ENCODE measurements around the gene ARMH3.
"Not testable (repeated sequence)": the region's sequence is repeated elsewhere in the genome, so short reads cannot be mapped to it uniquely, and the experiment has no call there.

The ARMH3 gene

DNA sequence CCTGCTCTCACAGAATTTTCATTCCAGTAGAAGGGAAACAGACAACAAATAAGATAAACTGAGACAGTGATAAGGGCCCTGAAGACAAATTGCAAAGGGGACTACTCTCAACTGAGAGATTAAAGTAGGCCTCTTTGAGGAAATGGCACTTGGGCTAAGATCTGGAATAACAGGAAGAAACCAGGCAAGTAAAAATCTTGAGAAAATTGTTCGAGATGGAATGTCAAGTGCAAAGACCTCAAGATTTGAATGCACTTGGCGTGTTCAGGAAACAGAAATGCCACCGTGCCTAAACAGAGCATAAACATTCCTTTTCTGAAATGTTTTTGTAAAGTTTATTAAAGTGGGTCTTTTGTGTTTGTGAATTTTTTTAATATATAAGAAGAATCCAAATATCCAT, 10.7 kb downstream of the ARMH3 start:
- DNase-seq (ENCODE audit: low spot score): no peak

DNA sequence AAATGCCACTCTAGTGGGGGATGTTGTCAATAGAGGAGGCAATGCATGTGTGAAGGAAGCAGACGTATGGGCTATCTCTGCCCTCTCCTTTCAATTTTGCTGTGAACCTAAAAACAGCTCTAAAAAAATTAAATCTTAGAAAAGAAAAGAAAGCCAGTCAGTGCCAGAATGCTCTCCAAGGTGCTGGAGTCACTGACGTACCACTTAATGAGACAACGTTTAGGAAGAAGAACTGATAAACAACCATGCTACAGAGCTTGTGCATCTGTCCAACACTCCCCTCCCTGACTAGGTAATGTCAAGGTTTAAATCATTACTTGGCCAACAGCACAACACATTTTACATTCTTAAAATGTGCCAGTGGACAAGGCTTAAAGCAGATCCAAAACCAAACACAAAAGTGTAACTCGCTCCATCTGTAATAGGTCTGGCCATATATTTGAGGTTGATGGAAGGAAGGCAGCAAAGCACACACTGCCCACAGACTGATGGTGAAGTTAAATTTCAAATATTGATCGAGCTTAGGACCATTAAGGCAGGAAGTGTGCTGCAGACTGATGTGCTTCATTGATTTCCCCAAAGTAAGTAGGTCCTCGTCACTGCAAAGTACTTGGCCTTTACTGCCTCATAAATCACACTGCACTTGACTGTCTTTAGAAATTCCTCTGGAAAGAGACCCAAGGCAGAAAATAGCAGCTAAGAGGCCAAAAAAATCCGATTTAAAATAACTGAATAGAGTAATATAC, 15.5 kb downstream of the ARMH3 start:
- no peak for DNase-seq (ENCODE audit: low spot score)

DNA sequence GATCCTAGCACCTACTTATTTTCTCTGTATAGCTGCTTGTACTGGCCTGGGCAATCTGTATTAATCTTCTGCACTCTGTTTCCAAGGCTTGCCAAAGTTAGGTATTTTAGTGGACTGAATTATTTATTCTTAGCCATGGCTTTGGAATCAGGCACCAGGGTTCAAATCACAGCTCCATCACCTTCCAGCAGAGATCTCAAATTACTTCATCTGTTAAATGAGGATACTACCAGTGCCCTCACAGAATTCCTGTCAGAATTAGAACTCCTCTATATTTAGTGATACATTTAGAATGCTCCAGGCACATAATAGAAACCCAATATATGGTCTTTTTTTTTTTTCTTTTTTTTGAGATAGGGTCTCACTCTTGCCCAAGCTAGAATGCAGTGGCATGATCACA, 17.6 kb downstream of the ARMH3 start:
- no peak for DNase-seq (ENCODE audit: low spot score)

DNA sequence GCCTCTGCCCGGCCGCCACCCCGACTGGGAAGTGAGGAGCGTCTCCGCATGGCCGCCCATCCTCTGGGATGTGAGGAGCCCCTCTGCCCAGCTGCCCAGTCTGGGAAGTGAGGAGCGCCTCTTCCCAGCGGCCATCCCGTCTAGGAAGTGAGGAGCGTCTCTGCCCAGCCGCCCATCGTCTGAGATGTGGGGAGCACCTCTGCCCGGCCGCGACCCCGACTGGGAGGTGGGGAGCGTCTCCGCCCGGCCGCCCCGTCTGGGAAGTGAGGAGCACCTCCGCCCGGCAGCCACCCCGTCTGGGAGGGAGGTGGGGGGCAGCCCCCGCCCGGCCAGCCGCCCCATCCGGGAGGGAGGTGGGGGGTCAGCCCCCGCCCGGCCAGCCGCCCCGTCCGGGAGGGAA, 20.2 kb downstream of the ARMH3 start:
- not testable (repeated sequence) for DNase-seq (ENCODE audit: low spot score)

DNA sequence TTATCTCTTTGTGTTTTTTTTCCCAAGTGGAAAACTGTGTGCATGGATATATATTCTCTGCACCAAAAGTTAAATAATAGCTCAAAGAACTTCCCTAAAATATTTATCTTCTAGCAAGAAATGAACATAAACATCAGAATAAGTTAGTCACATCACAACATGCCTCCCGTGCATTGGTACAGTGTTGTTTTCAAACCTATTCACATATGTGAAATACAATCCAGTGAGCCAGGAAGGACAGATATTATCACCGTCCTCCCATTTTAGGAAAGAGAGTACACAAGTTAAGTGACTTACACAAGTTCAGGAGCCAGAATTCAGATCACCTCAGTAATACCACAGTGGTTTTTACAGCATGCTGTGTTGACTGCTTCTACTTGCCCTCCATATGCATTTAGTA, 22.2 kb downstream of the ARMH3 start:
- no peak for DNase-seq (ENCODE audit: low spot score)

GRCh38 chr10:102027261-102027660, 28.7 kb downstream of the ARMH3 start:
- no peak for DNase-seq (ENCODE audit: low spot score)

DNA sequence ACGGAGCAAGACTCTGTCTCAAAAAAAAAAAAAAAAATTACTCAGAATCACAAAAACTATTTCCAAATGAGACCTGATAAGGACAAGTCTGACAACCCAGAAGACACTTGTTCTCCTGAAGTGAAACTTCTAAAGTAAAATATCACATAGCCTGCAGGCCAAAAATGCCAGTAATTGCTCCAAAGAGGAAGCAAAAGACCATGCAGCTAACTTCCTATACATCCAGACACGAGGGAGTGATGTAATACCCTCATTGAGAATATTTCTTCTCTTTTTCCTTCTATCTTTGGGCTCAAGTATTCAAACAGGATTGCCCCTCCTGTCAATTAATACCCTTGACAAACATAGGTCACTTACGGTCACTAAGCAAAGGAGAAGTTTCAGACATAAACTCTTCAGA, 31.2 kb downstream of the ARMH3 start:
- DNase-seq (ENCODE audit: low spot score): no peak

- no peak for DNase-seq (ENCODE audit: low spot score)
Measured at GRCh38 chr10:102020938-102021337, 35.0 kb downstream of the ARMH3 start.

DNA sequence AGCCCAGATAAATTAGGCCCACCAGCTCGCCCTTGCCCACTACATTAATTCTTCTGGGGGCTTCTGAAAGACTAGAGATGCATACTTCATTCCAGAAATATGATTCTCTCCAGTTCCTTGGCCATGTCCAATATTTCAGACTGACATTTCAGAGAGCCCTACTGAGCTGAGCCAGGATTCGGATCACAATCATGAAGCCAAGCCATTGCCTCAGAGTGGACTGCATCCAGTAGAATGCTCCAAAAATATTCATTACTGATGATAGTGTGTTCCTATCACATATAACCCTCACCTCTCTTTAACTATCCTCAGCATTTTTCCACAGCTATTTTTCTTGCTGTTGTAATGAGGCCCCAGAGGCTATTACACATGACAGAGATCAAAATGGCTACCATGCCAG, 38.7 kb downstream of the ARMH3 start:
- no peak for DNase-seq (ENCODE audit: low spot score)

DNA sequence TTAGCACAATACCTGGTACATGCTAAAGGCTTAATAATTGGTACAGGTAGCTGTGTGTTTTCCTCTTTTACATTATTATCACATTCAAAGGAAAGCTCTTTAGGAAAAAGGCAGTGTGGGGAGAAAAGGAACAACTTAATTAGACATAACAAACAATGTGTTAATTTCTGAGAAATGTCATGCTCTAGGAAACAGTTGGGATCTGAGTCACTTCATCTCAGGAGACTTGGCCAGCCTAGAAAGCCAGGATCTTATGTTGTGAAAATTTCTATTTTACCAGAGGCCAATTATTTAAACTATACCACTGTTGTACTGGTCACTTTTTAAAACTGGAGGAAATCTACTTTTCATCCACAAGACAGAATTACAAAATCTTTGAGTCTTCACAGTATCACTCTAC, 39.6 kb downstream of the ARMH3 start:
- DNase-seq (ENCODE audit: low spot score): no peak

DNA sequence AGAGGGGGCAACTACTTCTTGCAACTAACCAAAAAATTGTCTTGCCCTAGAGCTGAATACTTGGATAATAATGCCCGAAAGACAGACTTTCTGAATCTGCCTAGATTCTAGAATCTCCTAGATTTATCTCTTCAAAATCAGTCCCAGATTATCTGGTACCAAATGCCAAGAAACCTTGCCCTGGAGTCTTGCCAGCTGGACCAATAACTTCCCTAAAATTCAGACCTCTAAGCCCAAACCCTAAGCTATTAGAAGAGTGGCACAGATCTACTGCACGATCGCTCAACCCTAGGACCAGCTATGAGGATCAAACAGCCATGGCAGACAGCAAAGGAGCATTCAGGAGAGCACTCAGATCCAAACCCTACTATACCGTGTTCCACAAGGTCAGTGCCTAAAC, 45.0 kb downstream of the ARMH3 start:
- DNase-seq (ENCODE audit: low spot score): no peak

DNA sequence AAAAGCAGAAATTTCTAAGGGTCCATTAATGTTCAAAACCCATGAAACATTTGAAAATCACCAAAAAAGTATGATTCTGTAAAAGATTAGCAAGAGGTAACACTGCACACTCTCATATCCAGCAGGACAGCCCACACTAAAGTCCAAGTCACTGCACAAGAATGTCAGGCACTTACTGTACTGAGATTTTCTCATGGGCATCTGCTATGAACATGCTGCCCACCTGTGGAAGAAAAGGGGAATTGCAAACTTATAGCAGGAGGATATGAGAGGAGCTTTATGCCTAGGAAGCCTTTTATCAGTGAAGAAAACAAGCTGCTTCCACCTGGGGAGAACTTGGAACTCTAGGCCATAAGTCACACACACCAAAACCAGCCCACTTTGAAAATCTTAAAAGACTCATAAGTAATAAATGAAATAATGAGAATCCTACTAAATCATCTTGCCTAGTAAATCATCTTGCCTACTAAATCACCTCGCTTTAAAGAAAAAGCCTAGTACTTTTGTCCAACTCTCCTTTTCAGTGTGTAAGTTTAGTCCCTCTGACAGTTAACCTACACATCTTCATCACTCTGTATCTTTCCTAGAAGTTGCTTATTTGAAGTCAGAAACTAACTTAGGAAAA, 46.1 kb downstream of the ARMH3 start:
- peak; percentile 78 for DNase-seq (ENCODE audit: low spot score)

GRCh38 chr10:102007796-102008195, 48.2 kb downstream of the ARMH3 start:
- peak; percentile 9 for DNase-seq (ENCODE audit: low spot score)

DNA sequence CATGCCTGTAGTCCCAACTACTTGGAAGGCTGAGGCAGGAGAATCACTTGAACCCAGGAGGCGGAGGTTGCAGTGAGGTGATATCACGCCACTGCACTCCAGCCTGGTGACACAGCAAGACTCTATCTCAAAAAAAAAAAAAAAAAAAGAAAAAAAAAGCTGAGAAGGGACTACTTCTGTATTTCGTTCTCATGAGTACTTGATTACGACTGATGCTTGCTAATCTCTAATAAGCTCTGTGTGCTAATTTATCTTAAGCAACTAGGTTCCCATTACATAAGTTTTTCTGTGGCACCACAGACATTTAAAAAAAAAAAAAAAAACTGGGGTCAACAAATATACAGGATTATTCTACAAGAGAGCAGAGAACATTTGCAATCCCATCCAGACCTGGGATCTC, 48.9 kb downstream of the ARMH3 start:
- DNase-seq (ENCODE audit: low spot score): not testable (repeated sequence)

- DNase-seq (ENCODE audit: low spot score): no peak
Measured at GRCh38 chr10:102004376-102004775, 51.6 kb downstream of the ARMH3 start.

DNA sequence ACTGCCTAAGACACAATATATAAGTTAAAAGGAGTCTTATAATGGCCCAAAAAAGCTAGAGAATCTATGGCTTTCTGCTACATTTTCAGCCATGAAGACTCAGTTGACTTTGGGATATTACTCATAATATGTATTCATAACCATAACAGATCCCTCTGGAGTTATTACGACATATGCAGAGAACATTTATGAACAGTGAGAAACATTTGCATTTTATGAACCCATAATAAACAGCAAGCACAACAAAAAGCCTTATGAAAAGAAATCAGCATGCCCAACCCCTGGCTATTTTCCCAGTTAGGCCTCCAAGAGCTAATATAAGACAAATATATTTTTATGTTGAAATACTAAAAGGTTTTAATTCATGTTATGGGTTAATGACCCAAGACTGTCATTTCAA, 52.4 kb downstream of the ARMH3 start:
- no peak for DNase-seq (ENCODE audit: low spot score)

DNA sequence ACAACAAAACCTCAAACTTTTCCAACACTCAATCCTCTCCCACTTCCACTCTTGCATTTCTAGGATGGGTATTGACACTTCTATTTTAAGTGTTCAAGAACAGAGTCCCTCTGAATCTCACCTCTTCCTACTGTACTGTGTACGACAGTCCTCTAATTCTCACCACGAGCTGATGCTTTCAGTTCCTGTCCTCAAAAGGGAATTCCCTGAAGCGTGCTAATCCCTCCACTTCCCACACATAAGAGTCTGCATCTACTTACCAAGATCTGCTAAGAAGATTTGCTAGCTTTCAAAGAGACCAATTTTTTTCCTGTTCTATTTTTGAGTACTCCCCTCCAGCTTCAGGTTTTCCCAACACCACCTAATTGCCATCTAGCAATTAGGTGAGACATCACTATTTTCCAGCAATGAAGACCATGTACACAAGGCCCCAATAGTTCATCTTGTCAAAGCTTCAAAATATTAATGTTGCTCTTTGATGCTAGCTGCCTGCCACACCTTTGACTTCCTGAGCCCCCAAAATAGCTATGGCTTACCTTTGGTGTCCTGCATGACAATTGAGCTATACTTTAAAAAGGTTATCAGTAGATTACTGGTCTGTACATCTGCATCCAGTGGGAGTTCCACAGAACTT, 54.4 kb downstream of the ARMH3 start:
- DNase-seq (ENCODE audit: low spot score): peak; percentile 47

GRCh38 chr10:101997803-101998202, 58.2 kb downstream of the ARMH3 start:
- no peak for DNase-seq (ENCODE audit: low spot score)

DNA sequence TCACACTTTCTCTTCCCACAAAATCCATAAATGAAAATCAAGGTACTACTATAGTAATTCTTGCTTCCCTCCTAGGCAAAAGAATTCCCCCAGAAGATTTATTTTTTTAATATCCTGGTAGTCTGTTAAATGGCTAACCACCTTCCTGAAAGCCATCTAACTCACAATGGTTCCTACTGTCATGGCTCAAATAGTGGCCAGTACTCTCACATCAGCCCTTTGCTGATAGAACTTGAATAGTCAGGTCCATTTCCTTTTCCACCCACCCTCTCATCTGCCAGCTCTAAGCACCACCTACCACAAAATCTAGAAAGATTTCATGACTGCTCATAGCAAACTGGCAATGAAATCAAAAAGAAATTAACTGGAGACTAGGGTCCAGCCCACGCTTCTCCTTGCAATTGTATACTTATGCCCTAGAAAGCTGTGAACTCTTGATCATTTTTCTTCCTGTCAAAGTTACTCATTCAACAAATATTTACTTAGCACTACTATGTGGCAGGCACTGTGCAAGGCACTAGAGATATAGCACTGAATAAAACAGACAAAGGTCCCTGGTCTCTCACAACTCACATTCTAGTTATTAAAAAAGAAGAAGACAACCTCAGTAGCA, 60.4 kb downstream of the ARMH3 start:
- no peak for DNase-seq (ENCODE audit: low spot score)

DNA sequence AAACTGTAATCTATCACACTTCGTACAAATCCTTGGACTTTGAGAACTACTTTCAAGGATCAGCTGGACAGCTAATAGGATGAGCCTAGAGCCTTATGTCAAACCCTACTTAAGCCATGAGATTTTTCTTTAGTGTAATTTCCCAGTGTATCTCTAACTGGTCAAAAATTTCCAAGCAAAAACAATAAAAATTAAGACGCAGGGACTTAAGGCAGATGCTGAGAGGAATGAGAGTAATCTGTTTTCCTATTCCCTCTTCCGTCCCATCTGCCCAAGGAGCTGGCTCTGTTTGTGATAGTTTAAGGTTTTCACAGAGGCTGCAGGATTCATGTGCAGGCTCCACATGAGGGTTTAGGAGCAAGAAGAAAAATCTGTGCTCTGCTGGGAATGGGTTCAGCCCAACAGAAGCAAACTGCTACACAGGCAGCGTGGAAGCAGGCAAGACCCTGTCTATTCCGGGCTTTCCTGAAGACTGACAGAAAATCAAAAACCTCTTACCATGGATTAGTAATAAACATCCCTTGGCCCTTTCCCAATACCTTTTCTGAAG, 62.2 kb downstream of the ARMH3 start:
- no peak for DNase-seq (ENCODE audit: low spot score)

GRCh38 chr10:101993221-101993620, 62.8 kb downstream of the ARMH3 start:
- DNase-seq (ENCODE audit: low spot score): no peak

DNA sequence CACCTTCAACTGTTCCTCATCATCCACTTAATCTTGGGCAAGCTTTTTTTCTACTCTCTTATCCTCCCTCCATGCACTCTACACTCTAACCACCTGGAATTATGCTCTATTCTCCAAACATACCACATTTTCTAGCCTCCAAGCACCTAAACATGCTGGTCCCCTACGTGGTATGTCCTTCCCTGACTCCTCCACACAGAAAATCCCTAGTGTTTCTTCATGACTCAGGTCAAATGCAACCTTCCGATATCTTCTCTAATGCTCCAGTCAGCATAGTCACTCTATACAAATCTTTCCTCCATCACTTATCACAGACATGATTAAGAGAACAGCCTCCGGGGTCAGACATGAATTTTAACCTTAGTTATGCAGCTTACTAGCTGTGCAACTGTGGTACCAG, 68.8 kb downstream of the ARMH3 start:
- DNase-seq (ENCODE audit: low spot score): no peak

DNA sequence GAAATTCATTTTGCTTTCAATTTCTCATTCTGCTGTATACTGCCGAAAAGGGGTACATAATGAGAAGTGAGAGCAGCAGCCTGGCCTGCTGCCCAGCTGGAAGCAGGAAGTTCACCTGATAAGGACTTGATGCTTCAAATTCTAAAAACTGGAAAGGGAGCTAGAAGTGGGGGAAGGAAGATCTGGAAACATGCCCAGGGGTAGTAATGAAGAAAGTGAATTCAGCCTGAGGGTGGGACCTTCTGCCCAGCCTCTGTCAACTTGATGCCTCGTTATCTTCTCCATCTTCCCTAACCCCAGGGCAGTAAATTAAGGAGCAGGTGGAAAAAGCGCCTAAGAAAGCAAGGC, 69.4 kb downstream of the ARMH3 start:
- no peak for DNase-seq (ENCODE audit: low spot score)
